Measurements from ENCODE around the gene USP31.

DNA sequence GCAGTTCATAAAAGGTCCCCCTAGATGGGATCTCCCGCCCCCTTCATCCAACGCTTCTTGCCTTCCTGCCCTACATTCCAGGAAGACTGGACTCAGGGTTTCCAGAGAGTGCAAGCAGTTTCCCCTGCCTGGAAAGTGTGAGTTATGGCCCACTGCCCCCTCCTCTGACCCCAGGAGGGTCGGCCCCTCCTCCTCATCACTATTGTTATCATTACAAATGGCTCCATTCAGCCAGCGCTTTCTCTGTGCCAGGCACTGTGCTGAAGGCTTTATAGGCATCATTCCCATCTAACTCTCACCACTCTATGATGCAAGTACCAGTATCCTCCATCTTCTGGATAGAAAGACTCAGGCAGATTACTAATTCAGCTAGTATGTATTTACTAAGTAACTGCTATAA lies 90.7 kb downstream of the USP31 start:
- TF ChIP-seq, protein P1, sequence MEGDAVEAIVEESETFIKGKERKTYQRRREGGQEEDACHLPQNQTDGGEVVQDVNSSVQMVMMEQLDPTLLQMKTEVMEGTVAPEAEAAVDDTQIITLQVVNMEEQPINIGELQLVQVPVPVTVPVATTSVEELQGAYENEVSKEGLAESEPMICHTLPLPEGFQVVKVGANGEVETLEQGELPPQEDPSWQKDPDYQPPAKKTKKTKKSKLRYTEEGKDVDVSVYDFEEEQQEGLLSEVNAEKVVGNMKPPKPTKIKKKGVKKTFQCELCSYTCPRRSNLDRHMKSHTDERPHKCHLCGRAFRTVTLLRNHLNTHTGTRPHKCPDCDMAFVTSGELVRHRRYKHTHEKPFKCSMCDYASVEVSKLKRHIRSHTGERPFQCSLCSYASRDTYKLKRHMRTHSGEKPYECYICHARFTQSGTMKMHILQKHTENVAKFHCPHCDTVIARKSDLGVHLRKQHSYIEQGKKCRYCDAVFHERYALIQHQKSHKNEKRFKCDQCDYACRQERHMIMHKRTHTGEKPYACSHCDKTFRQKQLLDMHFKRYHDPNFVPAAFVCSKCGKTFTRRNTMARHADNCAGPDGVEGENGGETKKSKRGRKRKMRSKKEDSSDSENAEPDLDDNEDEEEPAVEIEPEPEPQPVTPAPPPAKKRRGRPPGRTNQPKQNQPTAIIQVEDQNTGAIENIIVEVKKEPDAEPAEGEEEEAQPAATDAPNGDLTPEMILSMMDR (IDR thresholded peaks at IDR 0.05; ENCODE audit: borderline replicate concordance, extremely low read depth, low read length, poor library complexity, severe bottlenecking), result no peak
- TF ChIP-seq EZH2 (IDR thresholded peaks at IDR 0.05; ENCODE audit: borderline replicate concordance, low read depth, low read length, severe bottlenecking), result no peak
